Mesenchymal stem cell (in vitro differentiated cells and primary cell): Measurements from ENCODE around the gene PUS10.

Source experiments
- DNase-seq: peaks from one replicate; pipeline ENCODE4 v3.0.0-alpha.2; 2013
- H2AFZ ChIP-seq: one replicate; pipeline ENCODE4 v1.6.1; 2013; ENCODE audit warnings: low read depth, mild to moderate bottlenecking, control low read depth, inconsistent platforms, low read length, moderate library complexity
- H2AK5ac ChIP-seq: 2 replicates; pipeline ENCODE4 v1.6.1; 2013; ENCODE audit warnings: low read length, moderate library complexity, mild to moderate bottlenecking, inconsistent platforms; ENCODE audit not compliant: severe bottlenecking
- H2BK120ac ChIP-seq: one replicate; pipeline ENCODE4 v1.6.1; 2013; ENCODE audit warnings: low read depth, mild to moderate bottlenecking, inconsistent platforms, low read length, moderate library complexity
- H2BK12ac ChIP-seq, 2 experiments: one replicate each; pipeline ENCODE4 v1.6.1; 2013; ENCODE audit warnings: inconsistent platforms in 2 of 2, low read length in 2 of 2, mild to moderate bottlenecking in 2 of 2, moderate library complexity in 2 of 2, control low read depth in 1 of 2
- H2BK15ac ChIP-seq: one replicate; pipeline ENCODE4 v1.6.1; 2013; ENCODE audit warnings: mild to moderate bottlenecking, low read depth, inconsistent platforms; ENCODE audit not compliant: poor library complexity, severe bottlenecking
- H2BK5ac ChIP-seq: 2 replicates; pipeline ENCODE4 v1.6.1; 2013; ENCODE audit warnings: low read depth, mild to moderate bottlenecking, low read length, control low read depth, inconsistent platforms; ENCODE audit not compliant: poor library complexity, severe bottlenecking
- H3K14ac ChIP-seq, 2 experiments: one replicate each; pipeline ENCODE4 v1.6.1; 2013; ENCODE audit warnings: inconsistent platforms in 2 of 2, low read length in 2 of 2, control low read depth in 1 of 2, mild to moderate bottlenecking in 1 of 2, moderate library complexity in 1 of 2
- H3K18ac ChIP-seq, 2 experiments: one replicate each; pipeline ENCODE4 v1.6.1; 2013; ENCODE audit warnings: inconsistent platforms in 2 of 2, low read length in 2 of 2, control low read depth in 1 of 2, low read depth in 1 of 2, mild to moderate bottlenecking in 1 of 2
- H3K23ac ChIP-seq, 2 experiments: one replicate each; pipeline ENCODE4 v1.6.1; 2013; ENCODE audit warnings: inconsistent platforms in 2 of 2, low read length in 2 of 2, mild to moderate bottlenecking in 2 of 2, moderate library complexity in 2 of 2, control low read depth in 1 of 2
- H3K27ac ChIP-seq: 2 replicates; pipeline ENCODE4 v1.5.1; 2013; ENCODE audit warnings: mild to moderate bottlenecking, moderate library complexity, low read length, control low read depth, inconsistent platforms; ENCODE audit not compliant: poor library complexity, severe bottlenecking
- H3K27me3 ChIP-seq, 2 experiments: 2 replicates each; pipeline versions ENCODE4 v1.6.1 to v1.7.0; 2013; ENCODE audit warnings: low read length in 2 of 2, mild to moderate bottlenecking in 2 of 2, moderate library complexity in 2 of 2, control low read depth in 1 of 2, inconsistent platforms in 1 of 2; ENCODE audit not compliant: control insufficient read depth in 1 of 2, insufficient read depth in 1 of 2
- H3K36me3 ChIP-seq, 2 experiments: 2 replicates each; pipeline versions ENCODE4 v1.6.1 to v1.7.0; 2013; ENCODE audit warnings: low read length in 2 of 2, control low read depth in 1 of 2, inconsistent platforms in 1 of 2, low read depth in 1 of 2, mild to moderate bottlenecking in 1 of 2; ENCODE audit not compliant: insufficient read depth in 2 of 2, control insufficient read depth in 1 of 2
- H3K4ac ChIP-seq, 2 experiments: one replicate each; pipeline ENCODE4 v1.6.1; 2013; ENCODE audit warnings: inconsistent platforms in 2 of 2, low read length in 2 of 2, mild to moderate bottlenecking in 2 of 2, moderate library complexity in 2 of 2, control low read depth in 1 of 2, low read depth in 1 of 2
- H3K4me1 ChIP-seq: 2 replicates; pipeline ENCODE4 v1.6.1; 2013; ENCODE audit warnings: low read depth, low read length, control low read depth; ENCODE audit not compliant: control insufficient read depth, insufficient read depth
- H3K4me2 ChIP-seq: 2 replicates; pipeline ENCODE4 v1.6.1; 2013; ENCODE audit warnings: low read length, mild to moderate bottlenecking, inconsistent platforms; ENCODE audit not compliant: poor library complexity, severe bottlenecking
- H3K4me3 ChIP-seq, 2 experiments: 2 replicates each; pipeline versions ENCODE4 v1.5.1 to v1.7.0; 2013; ENCODE audit warnings: low read length in 2 of 2, mild to moderate bottlenecking in 2 of 2, control low read depth in 1 of 2, low read depth in 1 of 2; ENCODE audit not compliant: insufficient read depth in 1 of 2
- H3K79me1 ChIP-seq: replicated peaks from 2 replicates; pipeline ENCODE4 v1.6.1; 2013; ENCODE audit warnings: mild to moderate bottlenecking, control low read depth, low read length, inconsistent platforms; ENCODE audit not compliant: poor library complexity, severe bottlenecking
- H3K9ac ChIP-seq: 2 replicates; pipeline ENCODE4 v1.7.0; 2013; ENCODE audit warnings: mild to moderate bottlenecking, low read length, moderate library complexity
- H3K9me3 ChIP-seq: 2 replicates; pipeline ENCODE4 v1.7.0; 2013; ENCODE audit warnings: mild to moderate bottlenecking, low read length; ENCODE audit not compliant: control insufficient read depth
- H4K8ac ChIP-seq: one replicate; pipeline ENCODE4 v1.6.1; 2013; ENCODE audit warnings: inconsistent platforms, mild to moderate bottlenecking, low read length, moderate library complexity
- H4K91ac ChIP-seq: one replicate; pipeline ENCODE4 v1.6.1; 2013; ENCODE audit warnings: mild to moderate bottlenecking, low read length, inconsistent platforms
- WGBS: methylation state at CpG from one replicate; pipeline ENCODE4 v1.1.7; 2013; ENCODE audit warnings: mixed read lengths; 5-methylcytosine and 5-hydroxymethylcytosine counted together

The PUS10 gene

DNA sequence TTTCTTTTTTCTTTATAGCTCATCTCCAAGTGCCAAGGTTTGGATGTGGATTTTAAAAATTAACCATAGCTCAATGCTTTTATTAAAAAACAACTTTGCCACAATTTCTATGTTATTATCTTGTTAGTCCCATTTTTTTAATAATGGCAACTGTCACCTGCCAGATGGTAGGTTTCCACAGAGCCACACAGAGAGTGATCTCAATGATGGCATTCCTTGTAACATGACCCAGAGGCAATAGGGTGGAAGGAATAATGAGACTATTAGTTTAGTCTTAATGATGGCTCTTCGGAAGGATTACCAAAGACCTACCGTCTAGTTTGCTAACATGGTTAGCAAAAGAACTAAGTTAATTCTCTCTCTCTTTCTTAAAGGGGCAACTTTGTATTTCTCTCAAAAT, 72.7 kb downstream of the PUS10 start:
- WGBS: no CpG with 5 or more reads among the region's 2 CpGs
- H2BK12ac ChIP-seq: no peak overlapping the region

DNA sequence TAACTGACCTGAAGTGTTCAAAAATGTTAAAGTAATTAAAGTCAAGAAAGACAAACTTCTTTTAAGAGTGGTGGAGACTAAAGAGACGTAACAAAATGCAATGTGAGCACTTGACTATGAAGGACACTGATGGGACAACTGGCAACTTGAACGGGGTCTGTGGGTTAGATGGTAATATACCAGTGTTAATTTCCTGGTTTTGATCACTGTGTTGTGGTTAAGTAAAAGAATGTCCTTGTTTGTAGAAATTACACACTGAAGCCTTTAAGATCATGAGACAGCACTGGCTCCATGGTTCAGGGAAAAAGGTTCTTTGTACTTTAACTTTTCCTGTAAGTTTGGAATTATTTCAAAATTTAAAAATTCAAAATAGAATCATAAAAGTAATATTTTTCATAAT, 78.4 kb downstream of the PUS10 start:
- Histone ChIP-seq H3K27ac (no peak overlapping the region), H3K4me3 (no peak overlapping the region), H2BK120ac (no peak overlapping the region), H4K91ac (no peak overlapping the region), H3K27me3 (no peaks in the 10 kb centered on the region), H3K14ac (no peak overlapping the region), H2BK15ac (no peak overlapping the region), H3K79me1 (no peaks in the 10 kb centered on the region), H2BK5ac (no peak overlapping the region), H3K9me3 (no peaks in the 10 kb centered on the region), H3K36me3 (peaks cover 4 to 7% of the 10 kb centered on the region in 2 experiments), H2AFZ (no peak overlapping the region), H2BK12ac (no peak overlapping the region), H3K4me1 (no peaks in the 10 kb centered on the region), H4K8ac (no peak overlapping the region), H3K23ac (no peak overlapping the region), H2AK5ac (no peak overlapping the region), H3K4ac (no peak overlapping the region), H3K18ac (no peak overlapping the region), H3K9ac (no peak overlapping the region), H3K4me2 (no peak overlapping the region)
- no peak for DNase-seq
- WGBS: 86% methylated on average over 2 of the region's 2 CpGs

More for the DNA sequence above, 72.7 kb downstream of the PUS10 start:
- H3K27me3 ChIP-seq: no peaks in the 10 kb centered on the region
- no peaks in the 10 kb centered on the region for H3K79me1 ChIP-seq
- H3K4ac ChIP-seq: no peak overlapping the region
- no peak overlapping the region for H4K91ac ChIP-seq
- no peak overlapping the region for H3K23ac ChIP-seq
- H3K4me1 ChIP-seq: peaks cover 2% of the 10 kb centered on the region
- H2BK5ac ChIP-seq: no peak overlapping the region
- no peak overlapping the region for H4K8ac ChIP-seq
- no peak overlapping the region for H3K9ac ChIP-seq
- H3K18ac ChIP-seq: no peak overlapping the region
- no peak overlapping the region for H2BK15ac ChIP-seq
- peaks cover 3 to 9% of the 10 kb centered on the region in 2 experiments for H3K36me3 ChIP-seq
- no peak overlapping the region for H2AFZ ChIP-seq
- DNase-seq: no peak
- no peak overlapping the region for H2AK5ac ChIP-seq
- no peak overlapping the region for H3K14ac ChIP-seq
- H3K4me2 ChIP-seq: no peak overlapping the region
- no peak overlapping the region for H2BK120ac ChIP-seq
- H3K27ac ChIP-seq: no peak overlapping the region
- H3K9me3 ChIP-seq: no peaks in the 10 kb centered on the region
- H3K4me3 ChIP-seq: no peak overlapping the region

DNA sequence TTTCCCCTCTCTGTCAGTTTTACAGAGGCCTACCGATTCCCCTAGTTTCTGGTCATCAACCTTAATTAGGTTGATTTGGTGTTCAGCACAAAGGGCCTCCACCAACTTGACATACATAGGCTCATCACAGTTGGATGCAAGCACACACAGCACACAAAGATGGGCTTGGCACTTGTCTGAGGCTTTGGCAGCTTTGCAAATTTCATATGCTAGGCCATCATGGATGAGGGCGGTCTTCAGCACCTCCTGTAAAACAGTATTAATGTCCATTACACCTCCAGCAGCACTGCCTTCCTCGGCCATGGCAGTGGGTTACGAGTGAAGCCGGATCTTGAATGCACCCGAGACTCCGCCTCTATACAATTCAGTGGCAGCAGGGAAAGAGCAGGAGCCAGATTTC, 79.8 kb downstream of the PUS10 start:
- no peak overlapping the region for H3K23ac ChIP-seq
- H3K79me1 ChIP-seq: no peaks in the 10 kb centered on the region
- H3K18ac ChIP-seq: no peak overlapping the region
- no peak overlapping the region for H3K4me2 ChIP-seq
- H3K4me1 ChIP-seq: no peaks in the 10 kb centered on the region
- H2AK5ac ChIP-seq: no peak overlapping the region
- H3K4me3 ChIP-seq: no peak overlapping the region
- H3K27me3 ChIP-seq: no peaks in the 10 kb centered on the region
- no peaks in the 10 kb centered on the region for H3K9me3 ChIP-seq
- no peak overlapping the region for H3K27ac ChIP-seq
- DNase-seq: no peak
- H3K9ac ChIP-seq: no peak overlapping the region
- no peak overlapping the region for H2BK12ac ChIP-seq
- H2AFZ ChIP-seq: no peak overlapping the region
- no peak overlapping the region for H3K14ac ChIP-seq
- no peak overlapping the region for H2BK120ac ChIP-seq
- no peak overlapping the region for H2BK5ac ChIP-seq
- no peak overlapping the region for H3K4ac ChIP-seq
- H4K8ac ChIP-seq: no peak overlapping the region
- H4K91ac ChIP-seq: no peak overlapping the region
- H3K36me3 ChIP-seq: peaks cover 4 to 7% of the 10 kb centered on the region in 2 experiments
- 97% methylated on average over 7 of the region's 7 CpGs for WGBS
- no peak overlapping the region for H2BK15ac ChIP-seq

DNA sequence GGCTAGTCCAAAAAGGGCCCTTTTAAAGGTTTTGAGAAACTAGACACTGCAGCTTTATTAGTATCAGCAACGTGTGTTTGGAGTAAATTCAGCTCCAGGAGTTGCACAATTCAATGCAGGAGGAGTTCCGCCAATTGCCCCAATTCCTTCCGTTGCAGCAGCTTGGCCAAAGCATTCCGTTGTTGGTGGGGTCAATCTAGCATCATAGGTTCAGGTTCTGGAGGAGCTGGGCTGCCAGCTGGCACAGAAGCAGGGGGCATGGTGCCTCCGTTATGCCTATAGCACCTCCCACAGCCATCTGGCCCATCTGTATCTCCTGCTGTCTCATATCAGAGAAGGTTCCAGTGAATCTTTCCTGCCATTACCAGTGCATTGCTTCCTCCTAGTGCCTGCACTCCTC, 81.3 kb downstream of the PUS10 start:
- H3K18ac ChIP-seq: no peak overlapping the region
- H3K4me2 ChIP-seq: no peak overlapping the region
- H2BK5ac ChIP-seq: no peak overlapping the region
- no peaks in the 10 kb centered on the region for H3K27me3 ChIP-seq
- no peaks in the 10 kb centered on the region for H3K9me3 ChIP-seq
- H2BK15ac ChIP-seq: no peak overlapping the region
- H4K8ac ChIP-seq: no peak overlapping the region
- H3K36me3 ChIP-seq: peaks cover 4 to 7% of the 10 kb centered on the region in 2 experiments
- H3K4me3 ChIP-seq: no peak overlapping the region
- H4K91ac ChIP-seq: no peak overlapping the region
- H3K23ac ChIP-seq: no peak overlapping the region
- H3K4me1 ChIP-seq: no peaks in the 10 kb centered on the region
- H2AFZ ChIP-seq: no peak overlapping the region
- no peak overlapping the region for H3K27ac ChIP-seq
- H3K9ac ChIP-seq: no peak overlapping the region
- 99% methylated on average over 5 of the region's 5 CpGs for WGBS
- no peak overlapping the region for H2BK120ac ChIP-seq
- H3K14ac ChIP-seq: no peak overlapping the region
- H3K4ac ChIP-seq: no peak overlapping the region
- H2BK12ac ChIP-seq: no peak overlapping the region
- no peaks in the 10 kb centered on the region for H3K79me1 ChIP-seq
- no peak for DNase-seq
- no peak overlapping the region for H2AK5ac ChIP-seq
